Thyroid gland (tissue), 4 donors: Measurements from ENCODE around the gene SBDS.
"Not testable (repeated sequence)": the region's sequence is repeated elsewhere in the genome, so short reads cannot be mapped to it uniquely, and the experiment has no call there.

Experiments used
- POLR2A ChIP-seq, 2 donors: fragments of 450-650 bp; IDR thresholded peaks; one replicate each; pipeline ENCODE4 v1.6.1; 2017; ENCODE audit warnings: antibody characterized with exemption in 2 of 2, mild to moderate bottlenecking in 2 of 2, moderate library complexity in 1 of 2
- TF ChIP-seq, protein P1 (sequence below), 6 experiments: fragments of 200-600 bp in 3 of 6; fragments of 450-650 bp in 3 of 6; sonication (generic) in 3 of 6; IDR thresholded peaks; one replicate each; pipeline ENCODE4 v1.5.1; 2016 to 2019; ENCODE audit warnings: antibody characterized with exemption in 6 of 6, mild to moderate bottlenecking in 2 of 6, inconsistent platforms in 1 of 6, moderate library complexity in 1 of 6

- TF ChIP-seq, protein P1, sequence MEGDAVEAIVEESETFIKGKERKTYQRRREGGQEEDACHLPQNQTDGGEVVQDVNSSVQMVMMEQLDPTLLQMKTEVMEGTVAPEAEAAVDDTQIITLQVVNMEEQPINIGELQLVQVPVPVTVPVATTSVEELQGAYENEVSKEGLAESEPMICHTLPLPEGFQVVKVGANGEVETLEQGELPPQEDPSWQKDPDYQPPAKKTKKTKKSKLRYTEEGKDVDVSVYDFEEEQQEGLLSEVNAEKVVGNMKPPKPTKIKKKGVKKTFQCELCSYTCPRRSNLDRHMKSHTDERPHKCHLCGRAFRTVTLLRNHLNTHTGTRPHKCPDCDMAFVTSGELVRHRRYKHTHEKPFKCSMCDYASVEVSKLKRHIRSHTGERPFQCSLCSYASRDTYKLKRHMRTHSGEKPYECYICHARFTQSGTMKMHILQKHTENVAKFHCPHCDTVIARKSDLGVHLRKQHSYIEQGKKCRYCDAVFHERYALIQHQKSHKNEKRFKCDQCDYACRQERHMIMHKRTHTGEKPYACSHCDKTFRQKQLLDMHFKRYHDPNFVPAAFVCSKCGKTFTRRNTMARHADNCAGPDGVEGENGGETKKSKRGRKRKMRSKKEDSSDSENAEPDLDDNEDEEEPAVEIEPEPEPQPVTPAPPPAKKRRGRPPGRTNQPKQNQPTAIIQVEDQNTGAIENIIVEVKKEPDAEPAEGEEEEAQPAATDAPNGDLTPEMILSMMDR (IDR thresholded peaks at IDR 0.05) = not testable (repeated sequence)
- TF ChIP-seq POLR2A (IDR thresholded peaks at IDR 0.05) = not testable (repeated sequence)
Measured at GRCh38 chr7:67004145-67004544, 8.8 kb upstream of the SBDS start.
